HL-60 (cell line): ENCODE measurements around the gene TPBGL.

Source experiments
- DNase-seq, 2 experiments: peaks; one replicate each; pipeline ENCODE4 v3.0.0-alpha.2; 2010 to 2020; ENCODE audit warnings: low read depth in 1 of 2, low spot score in 1 of 2
- H3K27ac ChIP-seq: fragments of 250-450 bp; sonication (Bioruptor Pico); replicated peaks from 2 replicates; pipeline ENCODE4 v1.5.1; 2020; ENCODE audit warnings: mild to moderate bottlenecking, moderate library complexity
- H3K27me3 ChIP-seq: fragments of 250-450 bp; sonication (Bioruptor Pico); 2 replicates; pipeline ENCODE4 v1.5.1; 2021; ENCODE audit warnings: mild to moderate bottlenecking, moderate library complexity; ENCODE audit not compliant: insufficient read depth, poor library complexity, severe bottlenecking
- H3K4me3 ChIP-seq: replicated peaks from 2 replicates; pipeline ENCODE4 v1.5.1; 2011; ENCODE audit warnings: mild to moderate bottlenecking, control low read depth, low read length; ENCODE audit not compliant: insufficient read depth
- GABPA ChIP-seq: IDR thresholded peaks from 2 replicates; pipeline ENCODE4 v1.6.1; 2012; ENCODE audit warnings: low read depth
- POLR2AphosphoS5 ChIP-seq: IDR thresholded peaks from 2 replicates; pipeline ENCODE4 v1.6.1; 2012; ENCODE audit warnings: low read depth
- REST ChIP-seq: IDR thresholded peaks from 2 replicates; pipeline ENCODE4 v1.6.1; 2012; ENCODE audit warnings: low read depth; ENCODE audit not compliant: insufficient replicate concordance
- SPI1 ChIP-seq: IDR thresholded peaks from 2 replicates; pipeline ENCODE4 v1.6.1; 2012; ENCODE audit warnings: low read depth, mild to moderate bottlenecking, borderline replicate concordance
- TF ChIP-seq, protein P1 (sequence below): IDR thresholded peaks from one replicate; pipeline ENCODE4 v1.5.1; 2011; ENCODE audit warnings: low read length, control low read depth, inconsistent platforms; ENCODE audit not compliant: insufficient read depth

Gene TPBGL

GRCh38 chr11:75262436-75262835, 21.9 kb downstream of the TPBGL start:
- Histone ChIP-seq H3K4me3 (no peak overlapping the region), H3K27me3 (no peaks in the 10 kb centered on the region), H3K27ac (no peak overlapping the region)
- DNase-seq = no peak
- TF ChIP-seq, protein P1, sequence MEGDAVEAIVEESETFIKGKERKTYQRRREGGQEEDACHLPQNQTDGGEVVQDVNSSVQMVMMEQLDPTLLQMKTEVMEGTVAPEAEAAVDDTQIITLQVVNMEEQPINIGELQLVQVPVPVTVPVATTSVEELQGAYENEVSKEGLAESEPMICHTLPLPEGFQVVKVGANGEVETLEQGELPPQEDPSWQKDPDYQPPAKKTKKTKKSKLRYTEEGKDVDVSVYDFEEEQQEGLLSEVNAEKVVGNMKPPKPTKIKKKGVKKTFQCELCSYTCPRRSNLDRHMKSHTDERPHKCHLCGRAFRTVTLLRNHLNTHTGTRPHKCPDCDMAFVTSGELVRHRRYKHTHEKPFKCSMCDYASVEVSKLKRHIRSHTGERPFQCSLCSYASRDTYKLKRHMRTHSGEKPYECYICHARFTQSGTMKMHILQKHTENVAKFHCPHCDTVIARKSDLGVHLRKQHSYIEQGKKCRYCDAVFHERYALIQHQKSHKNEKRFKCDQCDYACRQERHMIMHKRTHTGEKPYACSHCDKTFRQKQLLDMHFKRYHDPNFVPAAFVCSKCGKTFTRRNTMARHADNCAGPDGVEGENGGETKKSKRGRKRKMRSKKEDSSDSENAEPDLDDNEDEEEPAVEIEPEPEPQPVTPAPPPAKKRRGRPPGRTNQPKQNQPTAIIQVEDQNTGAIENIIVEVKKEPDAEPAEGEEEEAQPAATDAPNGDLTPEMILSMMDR = no peak
- no peak for TF ChIP-seq GABPA
- TF ChIP-seq SPI1 = no peak
- no peak for TF ChIP-seq POLR2AphosphoS5
- TF ChIP-seq REST = no peak

DNA sequence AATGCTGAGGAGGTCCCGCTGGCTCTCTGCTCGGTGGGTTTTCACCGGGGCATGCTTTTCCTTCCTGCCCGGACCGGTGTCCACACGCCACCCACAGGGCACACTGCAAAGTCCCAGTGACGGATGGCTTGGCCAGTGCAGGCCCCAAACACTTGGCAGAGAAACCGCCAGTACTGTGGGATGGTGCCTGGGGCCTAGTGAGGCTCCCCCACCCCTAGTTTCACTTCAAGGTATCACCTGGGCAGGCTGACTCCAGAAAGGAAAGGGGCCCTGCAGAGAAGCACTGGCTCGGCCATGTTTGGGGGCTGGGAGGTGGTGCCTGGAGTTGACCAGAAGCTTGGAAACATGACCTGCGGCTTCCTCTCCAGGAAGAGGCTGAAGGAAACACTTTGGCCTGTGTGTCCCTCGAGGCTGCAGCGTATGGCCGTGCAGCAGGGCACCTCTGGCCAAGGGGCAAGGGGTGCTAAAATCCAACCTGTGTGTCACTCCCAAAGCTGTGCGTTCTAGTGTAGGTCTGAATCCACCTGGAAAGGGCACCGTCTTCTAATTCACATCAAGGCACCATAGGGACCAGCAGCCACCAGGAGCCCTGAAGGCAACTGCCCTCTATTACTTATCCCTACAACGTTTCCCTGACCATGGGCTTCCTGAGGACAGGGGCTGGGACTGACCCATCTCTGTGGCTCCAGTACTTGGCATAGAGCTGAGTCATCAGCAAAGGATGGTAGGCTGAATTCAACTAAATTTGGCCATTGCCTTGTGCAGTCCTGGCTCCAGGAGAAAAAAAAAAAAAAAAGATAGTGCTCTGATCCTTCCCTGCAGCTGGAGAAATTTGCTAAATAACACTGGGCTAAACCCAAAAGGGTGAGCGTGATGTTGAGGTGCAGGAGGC, 22.6 kb downstream of the TPBGL start:
- DNase-seq = no peak
- Histone ChIP-seq H3K4me3 (no peak overlapping the region), H3K27ac (peak overlapping the region; percentile 72), H3K27me3 (no peaks in the 10 kb centered on the region)
- TF ChIP-seq POLR2AphosphoS5 (0 out of 2 replicates have a peak, but pooled peaks have one; percentile 6), GABPA (no peak)

- H3K4me3 ChIP-seq = no peak overlapping the region
- DNase-seq = peak in 1 of 2 experiments; percentile 71
- peak overlapping the region; percentile 72 for H3K27ac ChIP-seq
- H3K27me3 ChIP-seq = no peaks in the 10 kb centered on the region
- TF ChIP-seq REST (no peak), POLR2AphosphoS5 (peak; percentile 33; the same call in 1 of the 2 replicates)
Observed at GRCh38 chr11:75263944-75264349, 23.4 kb downstream of the TPBGL start.

DNA sequence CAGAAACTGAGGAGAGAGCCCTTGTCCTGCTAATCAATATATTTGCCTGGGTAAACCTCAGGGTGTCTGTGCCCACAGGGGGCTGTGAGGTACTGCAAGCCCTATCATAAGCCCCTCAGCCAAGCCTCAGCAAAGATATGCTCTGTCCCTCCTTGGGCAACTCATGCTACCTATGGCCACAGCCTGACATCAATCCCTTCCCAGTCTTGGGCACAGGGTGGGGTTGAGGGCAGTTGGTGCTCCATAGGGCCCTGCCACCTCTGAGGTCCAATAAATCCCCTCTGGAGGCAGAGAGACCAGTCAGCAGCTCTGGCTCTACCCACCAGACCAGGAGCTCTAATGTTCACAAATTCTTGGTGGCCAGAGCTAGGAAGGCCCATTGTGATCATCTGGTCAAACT, 23.8 kb downstream of the TPBGL start:
- TF ChIP-seq SPI1 (no peak), REST (no peak), POLR2AphosphoS5 (no peak), GABPA (no peak)
- TF ChIP-seq, protein P1 = no peak
- peak overlapping the region; percentile 72 for H3K27ac ChIP-seq
- no peak overlapping the region for H3K4me3 ChIP-seq
- no peak for DNase-seq
- H3K27me3 ChIP-seq = no peaks in the 10 kb centered on the region
